Thymus (tissue), 11 donors: ENCODE results near the gene EVC. TPM values are rescaled to one million over a fixed set of nuclear protein-coding genes. Genes with fewer than 3 reads are reported as not detected.
"Not testable (repeated sequence)": the region's sequence is repeated elsewhere in the genome, so short reads cannot be mapped to it uniquely, and the experiment has no call there.

ENCODE experiments used
- DNase-seq, 9 donors: peaks; one replicate each; pipeline ENCODE4 v3.0.0-alpha.2; 2013; ENCODE audit warnings: low spot score in 9 of 9, low read depth in 6 of 9, missing footprints in 1 of 9
- H3K27ac ChIP-seq, 2 donors: one replicate each; pipeline ENCODE4 v1.5.1; 2013; ENCODE audit warnings: control low read depth in 1 of 2, low read depth in 1 of 2, low read length in 1 of 2, mild to moderate bottlenecking in 1 of 2, moderate library complexity in 1 of 2
- H3K27me3 ChIP-seq, 2 donors: one replicate each; pipeline ENCODE4 v1.5.1; 2013; ENCODE audit warnings: low read length in 1 of 2; ENCODE audit not compliant: control insufficient read depth in 2 of 2, insufficient read depth in 1 of 2
- H3K36me3 ChIP-seq, 2 donors: one replicate each; pipeline ENCODE4 v1.5.1; 2013; ENCODE audit warnings: low read length in 1 of 2, mild to moderate bottlenecking in 1 of 2, moderate library complexity in 1 of 2; ENCODE audit not compliant: control insufficient read depth in 2 of 2, insufficient read depth in 2 of 2
- H3K4me1 ChIP-seq, 2 donors: one replicate each; pipeline ENCODE4 v1.5.1; 2013; ENCODE audit warnings: low read length in 2 of 2; ENCODE audit not compliant: control insufficient read depth in 2 of 2, insufficient read depth in 2 of 2
- H3K4me3 ChIP-seq, 2 donors: one replicate each; pipeline ENCODE4 v1.5.1; 2013; ENCODE audit warnings: low read length in 2 of 2, control low read depth in 1 of 2, mild to moderate bottlenecking in 1 of 2
- H3K9me3 ChIP-seq, 2 donors: one replicate each; pipeline ENCODE4 v1.5.1; 2013; ENCODE audit warnings: low read length in 1 of 2, mild to moderate bottlenecking in 1 of 2; ENCODE audit not compliant: control insufficient read depth in 2 of 2, insufficient read depth in 1 of 2
- WGBS: extraction: QIAGEN DNeasy Blood & Tissue Kit; methylation state at CpG from one replicate; pipeline ENCODE4 v1.1.7; 2013; 5-methylcytosine and 5-hydroxymethylcytosine counted together
- polyA plus RNA-seq: library from polyadenylated mRNA; stranded (reverse); fragments of 200-250 nt; gene quantifications from one replicate; pipeline ENCODE4 v1.2.3, GENCODE V29; 2013
- total RNA-seq: library from RNA; stranded (reverse); fragments of 120-200 nt; gene quantifications from one replicate; pipeline ENCODE4 v1.2.4, GENCODE V29; 2013
- donor health status: healthy.

EVC gene
- total and polyA plus RNA-seq, 2 donors, result 1.6 to 3.1 TPM

GRCh38 chr4:5805270-5805669 is 94.3 kb downstream of the EVC start:
- H3K4me3 ChIP-seq, result no peak overlapping the region
- no peaks in the 10 kb centered on the region for H3K36me3 ChIP-seq
- 94% methylated on average over 11 of the region's 11 CpGs for WGBS
- no peaks in the 10 kb centered on the region for H3K9me3 ChIP-seq
- no peak overlapping the region for H3K27ac ChIP-seq
- no peaks in the 10 kb centered on the region for H3K27me3 ChIP-seq
- no peaks in the 10 kb centered on the region for H3K4me1 ChIP-seq
- no peak for DNase-seq

DNA sequence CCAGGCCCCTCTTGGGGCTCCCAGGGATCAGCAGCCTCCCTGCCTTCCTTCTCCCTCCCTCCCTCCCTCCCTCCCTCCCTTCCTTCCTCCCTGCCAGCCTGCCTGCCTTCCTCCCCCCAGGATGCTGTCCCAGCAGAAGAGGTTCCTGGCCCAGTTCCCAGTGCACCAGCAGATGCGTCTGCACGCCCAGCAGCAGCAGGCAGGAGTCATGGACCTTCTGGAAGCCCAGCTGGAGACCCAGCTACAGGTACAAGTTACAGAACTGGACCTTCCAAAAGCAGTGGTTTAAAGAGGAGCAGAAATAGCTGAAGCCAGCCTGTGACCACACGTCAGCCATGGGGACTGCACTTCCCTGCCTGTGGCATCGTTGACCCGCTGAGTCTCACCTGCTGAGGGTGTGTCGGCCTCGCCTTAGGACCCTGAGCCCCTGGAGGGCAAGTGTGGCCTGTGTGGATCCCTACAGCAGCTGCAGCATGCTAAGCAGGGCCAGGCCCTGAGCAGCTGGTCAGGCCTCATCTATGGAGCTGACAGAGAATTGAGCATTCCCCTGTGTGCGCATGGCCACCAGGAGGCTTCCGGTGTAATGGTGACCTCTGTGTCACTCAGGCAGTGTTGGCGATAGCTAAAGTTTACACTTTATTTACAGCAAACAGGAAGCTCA is 97.2 kb downstream of the EVC start:
- no peaks in the 10 kb centered on the region for H3K36me3 ChIP-seq
- no peak for DNase-seq
- H3K9me3 ChIP-seq, result no peaks in the 10 kb centered on the region
- H3K4me3 ChIP-seq, result no peak overlapping the region
- H3K4me1 ChIP-seq, result no peaks in the 10 kb centered on the region
- no peaks in the 10 kb centered on the region for H3K27me3 ChIP-seq
- no peak overlapping the region for H3K27ac ChIP-seq
- WGBS, result 92% methylated on average over 10 of the region's 10 CpGs

DNA sequence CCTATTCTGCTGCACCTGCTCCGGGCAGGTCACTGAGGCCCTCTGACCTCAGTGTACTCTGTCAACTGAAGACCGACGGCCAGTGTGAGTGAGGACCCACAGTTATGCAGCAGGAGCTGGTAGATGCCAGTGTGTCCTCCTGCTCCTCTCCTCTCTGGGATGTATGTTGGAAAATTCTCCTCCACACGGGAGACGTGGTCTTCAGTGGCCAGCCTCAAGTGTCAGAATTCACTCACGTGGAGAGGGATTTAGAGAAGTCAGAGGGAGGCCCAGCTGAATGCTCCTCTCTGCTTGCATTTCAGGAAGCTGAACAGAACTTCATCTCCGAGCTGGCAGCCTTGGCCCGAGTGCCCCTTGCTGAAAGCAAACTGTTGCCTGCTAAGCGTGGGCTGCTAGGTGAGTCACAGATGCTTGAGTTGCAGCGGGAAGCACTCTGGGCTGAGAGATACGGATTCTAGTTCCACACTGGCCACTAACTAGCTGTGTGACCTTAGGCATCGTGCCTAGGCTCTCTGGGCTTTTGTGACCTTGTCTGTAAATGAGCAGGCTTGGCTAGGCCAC is 98.3 kb downstream of the EVC start:
- Histone ChIP-seq H3K4me3 (no peak overlapping the region), H3K27me3 (no peaks in the 10 kb centered on the region), H3K36me3 (no peaks in the 10 kb centered on the region), H3K4me1 (no peaks in the 10 kb centered on the region), H3K27ac (no peak overlapping the region), H3K9me3 (no peaks in the 10 kb centered on the region)
- DNase-seq, result no peak
- WGBS, result 90% methylated on average over 12 of the region's 12 CpGs

DNA sequence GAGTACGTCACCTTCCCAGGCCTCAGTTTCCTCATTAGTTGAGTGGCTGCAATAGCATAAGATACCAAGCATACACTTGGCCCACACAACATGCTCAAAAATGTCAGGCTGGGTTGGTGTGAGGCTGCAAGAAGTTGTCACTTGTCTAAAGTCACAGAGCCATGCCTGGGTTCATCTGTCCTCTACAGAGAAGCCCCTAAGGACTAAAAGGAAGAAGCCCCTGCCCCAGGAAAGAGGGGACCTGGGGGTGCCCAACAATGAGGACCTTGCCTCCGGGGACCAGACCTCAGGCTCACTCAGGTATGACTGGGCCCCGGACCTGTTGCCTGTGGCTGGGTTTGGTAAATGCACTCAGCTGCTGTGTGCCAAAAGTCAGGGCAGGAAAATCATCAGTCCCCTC is 99.2 kb downstream of the EVC start:
- Histone ChIP-seq H3K27me3 (no peaks in the 10 kb centered on the region), H3K9me3 (no peaks in the 10 kb centered on the region), H3K4me1 (no peaks in the 10 kb centered on the region), H3K27ac (no peak overlapping the region), H3K36me3 (no peaks in the 10 kb centered on the region), H3K4me3 (no peak overlapping the region)
- 96% methylated on average over 3 of the region's 3 CpGs for WGBS
- DNase-seq, result no peak

GRCh38 chr4:5810770-5811430 is 99.9 kb downstream of the EVC start:
- H3K4me1 ChIP-seq, result no peaks in the 10 kb centered on the region
- no peaks in the 10 kb centered on the region for H3K36me3 ChIP-seq
- H3K27me3 ChIP-seq, result no peaks in the 10 kb centered on the region
- WGBS, result 84% methylated on average over 12 of the region's 12 CpGs
- no peak for DNase-seq
- no peak overlapping the region for H3K27ac ChIP-seq
- no peaks in the 10 kb centered on the region for H3K9me3 ChIP-seq
- H3K4me3 ChIP-seq, result no peak overlapping the region

GRCh38 chr4:5812057-5812456 is 101.1 kb downstream of the EVC start:
- H3K4me1 ChIP-seq, H3K27me3 ChIP-seq, DNase-seq, H3K4me3 ChIP-seq, H3K27ac ChIP-seq, H3K36me3 ChIP-seq, H3K9me3 ChIP-seq: not testable (repeated sequence)
- WGBS, result 95% methylated on average over 5 of the region's 5 CpGs

DNA sequence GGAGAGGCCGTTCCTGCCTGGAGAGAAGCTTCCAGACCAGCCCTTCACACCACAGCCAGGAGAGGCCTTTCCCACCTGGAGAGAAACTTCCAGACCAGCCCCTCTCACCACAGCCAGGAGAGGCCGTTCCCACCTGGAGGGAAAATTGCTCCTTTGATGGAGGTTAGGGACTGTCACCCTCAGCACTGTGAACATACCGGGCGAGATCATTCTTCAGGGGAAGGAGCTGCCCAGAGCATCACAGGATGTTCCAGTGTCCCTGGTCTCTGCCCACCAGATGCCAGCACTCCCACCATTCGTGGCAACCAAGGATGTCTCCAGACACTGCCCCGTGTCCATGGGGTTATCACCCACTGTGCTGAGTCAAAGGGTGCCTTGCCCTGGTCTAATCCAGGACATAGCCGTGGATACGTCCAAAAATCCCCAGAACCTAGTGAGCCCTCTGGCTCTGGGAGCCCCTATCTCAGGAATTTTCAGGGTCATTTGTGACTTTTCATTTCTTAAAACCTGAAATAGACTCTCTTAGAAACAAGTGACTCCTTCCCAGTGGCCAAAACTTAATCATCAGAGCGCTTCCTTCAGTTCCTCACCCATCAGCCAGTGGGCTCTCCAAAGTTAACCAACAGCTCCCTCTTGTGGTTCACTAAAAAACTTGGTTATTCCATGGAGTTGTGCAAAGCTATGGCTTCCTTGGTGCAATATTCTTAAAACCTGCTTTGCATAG is 101.7 kb downstream of the EVC start:
- H3K4me1 ChIP-seq, result no peaks in the 10 kb centered on the region
- H3K4me3 ChIP-seq, result no peak overlapping the region
- H3K36me3 ChIP-seq, result no peaks in the 10 kb centered on the region
- DNase-seq, result peak; percentile 8 to 72 (median 47)
- no peak overlapping the region for H3K27ac ChIP-seq
- H3K27me3 ChIP-seq, result no peaks in the 10 kb centered on the region
- WGBS, result 88% methylated on average over 9 of the region's 9 CpGs
- no peaks in the 10 kb centered on the region for H3K9me3 ChIP-seq

- H3K27ac ChIP-seq, result no peak overlapping the region
- H3K27me3 ChIP-seq, result no peaks in the 10 kb centered on the region
- H3K36me3 ChIP-seq, result no peaks in the 10 kb centered on the region
- no peaks in the 10 kb centered on the region for H3K4me1 ChIP-seq
- no peak overlapping the region for H3K4me3 ChIP-seq
- WGBS, result 95% methylated on average over 7 of the region's 7 CpGs
- DNase-seq, result no peak
- H3K9me3 ChIP-seq, result no peaks in the 10 kb centered on the region
These were observed 102.9 kb downstream of the EVC start for GRCh38 chr4:5813882-5814255.

DNA sequence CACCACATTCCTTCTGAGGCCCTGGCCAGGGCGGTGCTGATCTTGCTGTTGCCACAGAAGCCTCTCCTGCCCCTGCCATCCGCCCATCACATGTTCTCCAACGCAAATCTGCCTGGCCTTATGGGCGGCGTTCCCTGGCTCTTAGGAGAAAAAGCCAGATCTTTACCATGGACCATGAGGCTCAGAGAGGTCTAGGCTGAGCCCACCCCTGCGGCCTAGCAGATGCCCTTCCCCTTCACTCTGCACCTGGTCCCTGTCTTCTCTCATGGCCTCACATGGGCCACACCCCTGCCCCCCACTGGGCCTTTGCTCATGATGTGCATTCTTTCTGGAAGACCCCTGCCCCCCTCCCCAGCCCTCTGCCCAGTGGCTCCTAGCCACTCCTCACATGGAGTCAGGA is 103.4 kb downstream of the EVC start:
- WGBS, result 94% methylated on average over 6 of the region's 6 CpGs

More for the DNA sequence above, 103.4 kb downstream of the EVC start:
- no peak for DNase-seq
- Histone ChIP-seq H3K27ac (no peak overlapping the region), H3K27me3 (no peaks in the 10 kb centered on the region), H3K4me3 (no peak overlapping the region), H3K4me1 (no peaks in the 10 kb centered on the region), H3K36me3 (no peaks in the 10 kb centered on the region), H3K9me3 (no peaks in the 10 kb centered on the region)
